Smooth muscle cell of the brain vasculature (primary cell): Measurements from ENCODE around the gene ZCCHC7.
"Not testable (repeated sequence)": the region's sequence is repeated elsewhere in the genome, so short reads cannot be mapped to it uniquely, and the experiment has no call there.

Experiments used
- DNase-seq: peaks from one replicate; pipeline ENCODE4 v3.0.0-alpha.2; 2012; ENCODE audit warnings: low read depth, low spot score

ZCCHC7 gene

DNA sequence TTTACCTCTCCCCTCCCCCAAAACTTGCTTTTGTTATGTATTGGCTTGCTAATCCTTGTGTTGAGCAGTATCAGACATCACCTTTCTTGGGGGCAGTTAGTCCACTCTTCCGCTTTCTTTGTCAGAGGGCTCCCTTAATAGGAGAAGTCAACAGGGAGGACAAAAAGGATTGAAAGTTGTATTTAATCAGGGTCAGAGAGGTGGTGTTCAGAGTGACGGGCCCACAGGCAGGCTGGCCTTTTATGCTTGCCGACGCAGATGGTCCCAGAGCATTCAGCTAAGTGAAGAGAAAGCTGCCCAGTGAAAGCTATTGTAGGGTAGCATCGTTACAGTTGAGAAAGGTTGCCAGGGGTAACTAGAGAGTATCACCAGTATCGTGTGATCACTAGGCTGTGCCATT is 131.1 kb downstream of the ZCCHC7 start:
- no peak for DNase-seq

DNA sequence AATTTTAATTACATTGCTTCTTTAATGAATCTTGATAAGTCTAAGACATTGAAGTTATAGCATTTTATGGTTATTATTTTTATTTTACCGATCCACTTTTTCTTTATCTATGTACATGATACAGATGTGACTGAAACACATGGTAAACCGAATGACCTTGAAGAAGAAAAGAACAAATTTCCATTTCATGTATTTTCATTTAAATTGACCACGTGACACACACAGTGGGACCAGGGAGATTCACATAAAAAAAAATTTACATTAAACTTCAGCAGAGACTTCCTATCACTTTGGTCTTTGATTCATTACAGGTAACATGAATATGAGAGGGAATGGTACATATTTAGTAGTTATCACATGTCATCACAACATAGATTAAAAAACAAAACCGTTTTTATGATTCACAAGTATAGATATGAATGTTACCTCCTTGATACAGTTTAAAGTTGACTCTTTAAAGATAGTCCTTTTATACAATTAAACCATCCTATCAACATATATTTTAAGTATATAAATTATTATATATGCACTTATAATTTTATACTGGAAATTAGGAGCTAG is 133.1 kb downstream of the ZCCHC7 start:
- DNase-seq: no peak

DNA sequence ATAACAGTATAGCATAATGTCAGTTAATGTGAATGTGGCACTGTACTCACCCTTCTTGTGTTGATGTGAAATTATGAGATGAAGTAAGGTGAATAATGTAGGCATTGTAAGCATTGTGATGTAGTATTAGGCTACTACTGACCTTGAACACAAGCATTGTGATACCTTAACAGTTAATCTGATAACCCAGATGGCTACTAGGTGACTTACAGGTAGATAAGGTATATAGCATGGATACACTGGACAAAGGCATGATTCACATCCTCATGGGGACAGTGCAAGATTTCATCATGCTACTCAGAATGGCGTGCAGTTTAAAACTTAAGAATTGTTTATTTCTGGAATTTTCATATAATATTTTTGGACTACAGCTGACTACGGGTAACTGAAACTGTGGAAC is 134.8 kb downstream of the ZCCHC7 start:
- no peak for DNase-seq

DNA sequence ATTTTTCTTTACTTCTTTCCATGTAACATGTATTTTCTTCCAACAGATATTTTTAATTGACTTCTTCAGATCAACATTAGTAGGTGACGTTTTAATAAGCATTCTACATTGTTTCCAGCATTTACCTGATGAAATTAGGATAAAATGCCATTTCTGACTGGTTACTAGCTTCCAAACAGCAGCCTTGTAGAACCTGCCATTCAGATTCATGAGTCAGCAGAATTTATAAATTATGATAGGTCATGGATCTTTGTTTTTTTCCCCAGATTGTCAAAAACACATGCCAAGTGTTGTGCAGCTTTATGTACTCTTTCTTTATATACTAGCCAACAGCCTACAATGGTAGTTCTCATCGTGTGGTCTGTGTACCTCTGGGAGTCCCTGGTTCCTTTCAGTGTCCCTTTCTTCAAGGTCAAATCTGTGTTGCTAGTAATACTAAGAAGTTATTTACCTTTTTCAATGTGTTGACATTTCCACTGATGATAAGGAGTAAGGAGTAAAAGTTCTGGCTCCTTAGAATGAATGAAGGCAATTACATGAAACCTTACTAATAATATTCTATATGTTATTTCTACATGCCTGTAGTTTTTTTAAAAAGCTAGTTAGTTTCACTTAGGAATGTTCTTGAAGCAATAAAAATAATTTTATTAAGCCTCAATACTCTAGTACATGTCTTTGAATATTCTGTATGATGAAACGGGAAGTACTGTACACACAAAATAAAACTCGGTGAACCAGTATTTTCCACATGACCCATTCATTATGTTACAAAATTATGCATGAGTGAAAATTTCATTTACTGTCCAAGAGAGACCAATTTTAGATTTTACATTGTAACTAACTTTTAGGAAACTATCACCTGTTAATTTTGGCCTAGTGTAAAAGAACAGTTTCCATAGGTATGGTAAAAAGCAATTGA is 135.8 kb downstream of the ZCCHC7 start:
- DNase-seq: no peak

DNA sequence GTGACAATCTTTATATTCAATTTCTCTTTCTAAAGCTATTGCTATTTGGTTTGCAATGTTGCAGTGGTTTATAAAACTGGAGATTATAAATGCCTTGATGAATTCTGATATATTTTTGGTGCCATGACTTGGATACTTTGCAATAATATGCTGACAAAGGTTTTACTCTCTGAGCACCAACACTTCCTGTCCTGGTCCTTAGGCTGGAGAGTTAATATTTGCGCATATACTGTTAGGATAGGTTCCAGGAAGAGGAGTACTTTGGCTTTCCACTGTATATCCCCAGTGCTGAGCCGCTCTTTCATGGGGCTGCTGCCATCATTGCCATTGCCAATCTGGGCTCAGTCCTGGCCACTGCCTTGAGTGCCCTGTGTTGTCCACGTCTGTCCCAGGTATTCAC is 139.6 kb downstream of the ZCCHC7 start:
- DNase-seq: no peak

DNA sequence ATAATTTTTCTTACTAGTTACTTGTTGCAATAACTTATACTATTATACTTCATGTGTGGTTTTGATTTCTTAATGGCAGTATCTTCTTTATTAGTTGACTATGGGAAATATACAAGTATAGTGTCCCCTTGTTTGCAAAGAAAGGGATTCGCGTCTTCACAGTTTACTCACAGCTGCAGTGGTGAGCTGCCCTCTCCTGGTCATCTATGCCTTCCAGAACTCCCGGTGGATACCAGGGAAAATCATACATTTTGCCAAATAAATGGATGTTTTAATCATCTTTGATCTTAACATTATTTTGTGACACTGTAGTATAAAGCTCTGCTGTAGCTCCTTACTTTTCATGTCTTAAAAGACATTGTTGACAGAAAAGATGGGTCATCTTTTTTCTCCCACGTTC is 142.0 kb downstream of the ZCCHC7 start:
- DNase-seq: no peak

DNA sequence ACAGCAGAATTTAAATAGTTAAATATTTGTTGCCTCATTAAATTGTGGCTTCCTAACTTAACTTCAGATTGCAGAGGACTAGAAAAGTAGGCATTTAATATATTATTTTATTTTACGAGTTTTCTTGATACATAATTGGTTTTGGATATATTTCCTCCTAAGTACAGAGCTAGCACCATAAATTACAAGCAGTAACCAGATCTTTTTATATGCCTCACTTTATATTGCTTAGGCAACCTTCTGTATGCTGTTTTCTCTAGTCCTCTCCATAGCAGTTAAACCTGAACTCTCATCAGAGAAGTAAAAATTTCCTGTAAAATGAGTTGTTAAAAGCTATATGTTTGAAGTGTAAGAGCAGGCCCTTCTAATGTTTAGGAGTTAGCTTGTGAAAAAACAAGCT is 144.2 kb downstream of the ZCCHC7 start:
- no peak for DNase-seq

DNA sequence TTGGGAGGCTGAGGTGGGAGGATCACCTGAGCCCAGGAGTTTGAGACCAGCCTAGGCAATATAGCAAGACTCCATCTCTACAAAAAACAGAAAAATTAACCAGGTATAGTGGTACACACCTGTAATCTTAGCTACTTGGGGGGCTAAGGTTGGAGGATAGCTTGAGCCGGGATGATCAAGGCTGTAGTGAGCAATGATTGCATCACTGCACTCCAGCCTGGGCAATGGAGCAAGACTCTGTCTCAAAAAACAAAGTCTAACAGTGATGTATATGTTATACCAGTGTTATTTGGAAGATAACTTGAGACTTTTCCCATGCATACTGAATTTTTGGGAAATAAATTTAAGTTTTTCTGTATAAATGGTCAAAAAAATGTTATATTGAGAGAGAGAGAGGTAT is 146.3 kb downstream of the ZCCHC7 start:
- no peak for DNase-seq

DNA sequence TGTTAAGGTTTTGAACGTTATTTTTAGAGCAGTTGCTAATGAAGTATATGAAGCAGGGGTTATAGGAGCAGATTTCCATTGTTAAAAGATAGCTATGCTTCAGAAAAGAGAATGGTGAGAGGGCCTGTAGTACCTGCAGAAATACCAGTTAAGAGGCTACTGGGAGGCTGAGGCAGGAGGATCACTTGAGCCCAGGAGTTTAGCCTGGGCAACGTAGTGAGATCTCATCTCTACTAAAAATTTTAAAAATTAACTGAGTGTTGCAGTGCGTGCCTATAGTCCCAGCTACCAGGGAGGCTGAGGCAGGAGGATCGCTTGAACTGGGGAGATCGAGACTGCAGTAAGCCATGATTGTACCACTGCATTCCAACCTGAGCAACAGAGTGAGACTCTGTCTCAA is 148.8 kb downstream of the ZCCHC7 start:
- DNase-seq: no peak

DNA sequence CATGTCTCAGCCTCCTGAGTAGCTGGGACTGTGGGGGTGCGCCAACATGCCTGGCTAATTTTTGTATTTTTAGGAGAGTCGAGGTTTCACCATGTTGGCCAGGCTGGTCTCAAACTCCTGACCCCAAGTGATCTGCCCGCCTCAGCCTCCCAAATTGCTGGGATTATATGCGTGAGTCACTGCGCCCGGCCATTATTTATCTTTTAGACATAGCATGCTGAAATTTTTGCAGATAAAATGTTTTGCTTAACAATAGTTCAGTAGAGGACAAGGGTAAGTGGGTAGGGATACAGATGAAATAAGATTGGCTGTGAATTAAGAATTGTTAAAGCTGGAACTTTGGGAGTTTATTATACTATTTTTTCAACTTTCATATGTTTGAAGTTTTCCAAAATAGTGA is 151.3 kb downstream of the ZCCHC7 start:
- DNase-seq: no peak

DNA sequence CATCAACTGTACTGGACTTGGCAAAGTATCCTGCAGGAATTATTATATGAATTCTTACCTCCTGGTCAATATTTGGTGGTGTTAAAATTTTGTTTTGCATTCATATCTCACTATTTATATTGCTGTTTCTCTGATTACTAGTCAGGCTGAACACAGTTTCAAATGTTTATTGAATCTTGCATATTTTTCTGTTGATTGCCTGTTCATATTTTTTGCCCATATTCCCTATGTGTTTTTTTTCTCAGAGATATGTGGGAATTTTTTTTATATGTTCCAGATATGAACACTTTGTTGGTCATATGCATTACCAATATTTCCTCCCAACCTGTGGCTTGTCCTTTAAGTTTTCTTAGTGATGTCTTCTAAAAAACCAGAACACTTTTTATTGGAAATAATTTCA is 153.2 kb downstream of the ZCCHC7 start:
- no peak for DNase-seq

DNA sequence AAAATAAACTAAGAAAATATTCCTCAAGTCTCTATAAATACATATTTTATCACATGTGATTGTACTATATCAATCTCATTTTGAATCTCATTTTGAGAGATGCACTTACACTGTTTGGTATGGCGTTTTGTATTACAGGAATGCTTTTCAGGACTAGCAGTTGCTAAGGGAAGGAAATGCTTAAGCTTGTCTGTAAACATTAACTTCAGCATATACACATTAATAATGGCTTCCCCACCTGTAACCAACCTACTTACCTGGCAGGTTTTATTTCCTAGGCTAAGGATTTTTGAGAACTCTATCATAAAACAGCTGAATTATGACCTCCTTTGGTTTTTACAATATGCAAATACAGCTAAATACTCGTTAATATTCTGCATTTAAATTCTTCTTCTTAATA is 161.2 kb downstream of the ZCCHC7 start:
- DNase-seq: no peak

DNA sequence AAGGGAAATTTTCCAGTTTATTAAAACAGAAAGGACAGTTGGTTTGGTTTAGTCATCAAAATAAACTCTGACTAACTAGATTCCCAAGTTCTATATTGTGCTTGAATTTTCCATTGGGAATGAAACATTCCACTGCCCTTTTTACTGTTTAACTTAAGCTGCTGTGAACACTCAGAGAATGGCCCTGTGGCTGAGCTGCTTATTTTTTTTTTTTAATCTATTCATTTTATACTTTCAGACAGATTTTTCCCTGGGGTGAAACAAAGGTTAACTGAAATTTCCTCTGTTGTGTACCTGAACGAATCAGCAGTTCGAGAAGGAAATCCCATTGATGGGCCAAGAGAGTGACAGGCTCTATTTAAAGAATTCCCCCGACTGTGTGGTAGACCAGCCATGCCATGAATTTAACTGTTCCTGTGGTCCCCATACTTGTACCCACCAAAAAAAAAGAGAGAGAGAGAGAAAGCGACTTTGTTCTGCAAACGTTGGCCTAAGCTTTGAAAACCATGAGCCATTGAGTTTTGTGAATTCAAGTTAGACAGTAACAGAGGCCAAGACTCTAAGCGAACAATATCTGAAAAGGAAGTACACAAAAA is 163.5 kb downstream of the ZCCHC7 start:
- no peak for DNase-seq

DNA sequence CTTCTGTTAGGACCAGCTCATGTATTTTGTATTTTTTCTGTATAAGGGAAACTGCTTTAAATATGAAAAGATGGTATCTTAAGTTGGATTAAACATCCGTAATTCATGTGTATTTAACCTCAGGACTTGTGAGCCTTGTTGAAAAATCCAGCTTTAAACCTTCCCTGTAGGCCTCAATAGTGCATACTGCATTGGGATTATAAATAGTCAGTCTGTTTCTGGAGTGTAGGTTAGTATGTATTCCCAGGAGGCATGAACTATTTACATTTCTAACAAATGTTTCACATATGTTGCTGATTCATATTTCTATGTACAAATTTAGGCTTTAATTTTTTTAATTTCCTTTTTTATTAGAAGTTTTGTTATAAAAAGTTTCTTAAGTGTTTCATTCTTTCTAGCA is 164.3 kb downstream of the ZCCHC7 start:
- DNase-seq: no peak

DNA sequence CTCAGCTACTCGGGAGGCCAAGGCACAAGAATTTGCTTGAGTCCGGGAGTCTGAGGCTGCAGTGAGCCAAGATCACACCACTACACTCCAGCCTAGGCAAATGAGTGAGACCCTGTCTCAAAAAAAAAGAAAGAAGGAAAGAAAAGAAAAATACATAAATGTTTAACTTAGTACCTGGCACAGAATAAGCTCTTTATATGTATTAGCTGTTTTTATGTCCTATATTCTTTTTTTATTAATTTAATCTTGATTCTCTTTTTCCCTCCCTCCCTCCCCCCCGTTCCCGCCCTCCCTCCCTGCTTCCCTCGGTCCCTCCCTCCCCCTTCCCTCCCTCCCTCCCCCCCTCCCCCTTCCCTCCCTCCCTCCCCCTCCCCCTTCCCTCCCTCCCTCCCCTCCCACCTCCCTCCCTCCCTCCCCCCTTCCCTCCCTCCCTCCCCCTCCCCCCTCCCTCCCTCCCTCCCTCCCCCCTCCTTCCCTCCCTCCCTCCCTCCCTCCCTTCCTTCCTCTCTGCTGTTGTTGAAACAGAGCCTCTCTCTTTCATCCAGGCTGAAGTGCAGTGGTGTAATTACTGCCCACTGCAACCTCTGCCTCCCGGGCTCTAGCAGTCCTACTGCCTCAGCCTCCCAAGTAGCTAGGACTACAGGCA is 166.3 kb downstream of the ZCCHC7 start:
- no peak for DNase-seq

DNA sequence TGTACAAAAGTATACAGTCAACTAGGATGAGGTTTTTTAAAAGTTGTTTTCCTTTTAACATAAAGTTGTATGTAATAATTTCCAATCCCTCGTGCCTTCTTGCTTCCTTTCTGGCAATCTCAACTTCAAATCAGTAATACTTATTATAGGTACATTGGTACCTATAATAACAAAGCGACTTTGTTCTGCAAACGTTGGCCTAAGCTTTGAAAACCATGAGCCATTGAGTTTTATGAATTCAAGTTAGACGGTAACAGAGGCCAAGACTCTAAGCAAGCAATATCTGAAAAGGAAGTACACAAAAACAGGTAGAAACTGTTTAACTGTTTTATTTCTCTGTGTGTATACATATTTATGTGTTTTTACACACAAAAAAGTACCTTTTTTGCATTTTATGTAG is 166.9 kb downstream of the ZCCHC7 start:
- DNase-seq: no peak

DNA sequence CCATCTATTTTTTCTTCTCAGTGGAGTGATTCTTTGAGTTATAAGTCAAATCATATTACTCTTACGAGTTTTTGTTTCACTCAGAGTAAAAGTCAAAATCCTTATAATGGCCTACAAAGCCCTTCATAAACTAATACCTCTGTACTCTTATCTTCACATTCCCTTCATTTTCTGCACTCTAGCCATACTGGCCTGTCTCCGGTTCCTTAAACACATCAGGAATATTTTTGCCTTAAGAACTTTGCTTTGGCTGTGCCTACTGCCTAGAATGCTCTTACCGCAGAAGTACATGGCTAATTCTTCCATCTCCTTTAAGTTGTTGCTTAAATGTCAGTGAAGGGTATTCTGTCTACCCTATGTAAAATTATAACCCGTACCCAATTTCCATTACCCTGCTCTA is 169.3 kb downstream of the ZCCHC7 start:
- DNase-seq: no peak

DNA sequence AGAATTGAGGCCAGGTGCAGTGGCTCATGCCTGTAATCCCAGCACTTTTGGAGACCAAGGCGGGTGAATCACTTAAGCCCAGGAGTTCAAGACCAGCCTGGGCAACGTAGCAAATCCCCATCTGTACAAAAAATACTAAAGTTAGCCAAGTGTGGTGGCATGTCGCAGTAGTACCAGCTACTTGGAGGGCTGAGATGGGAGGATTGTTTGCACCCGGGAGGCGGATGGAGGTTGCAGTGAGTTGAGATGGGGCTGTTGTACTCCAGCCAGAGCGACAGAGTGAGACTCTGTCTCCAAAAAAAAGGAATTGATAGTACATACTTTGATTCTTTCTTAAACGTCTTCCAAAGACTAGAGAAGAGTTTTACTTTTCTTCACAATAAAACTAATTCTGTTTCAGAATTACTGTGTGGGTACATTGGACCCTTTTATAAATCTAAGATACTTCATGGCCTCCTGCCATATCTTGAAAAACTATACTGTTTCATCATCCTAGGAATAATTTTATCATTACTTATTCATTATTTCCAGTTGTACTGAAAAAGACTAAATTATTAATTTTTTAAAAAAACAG is 170.1 kb downstream of the ZCCHC7 start:
- DNase-seq: no peak

DNA sequence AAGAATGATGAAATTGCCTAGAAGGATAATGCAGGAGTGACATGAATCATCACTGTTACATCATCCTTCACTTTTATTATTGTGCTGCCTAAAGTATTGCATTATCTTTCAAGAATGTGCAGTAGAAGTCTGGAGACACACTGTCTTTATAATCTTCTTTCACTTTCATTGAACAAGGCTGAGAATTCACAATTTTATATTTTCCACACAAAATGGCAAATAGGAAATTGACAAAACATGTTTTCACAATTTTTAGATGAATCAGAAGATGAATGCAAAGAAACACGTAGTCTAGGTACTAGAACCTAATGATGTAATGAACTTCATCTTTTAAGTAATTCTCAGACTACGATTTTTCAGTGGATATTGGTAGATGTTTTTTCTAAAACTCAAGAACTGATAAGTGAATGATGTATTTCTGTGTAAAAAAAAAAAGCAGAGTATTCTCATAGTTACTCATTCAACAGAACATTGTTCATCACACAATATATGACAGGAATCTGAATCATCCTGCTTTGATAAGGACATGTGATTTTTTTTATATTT is 170.6 kb downstream of the ZCCHC7 start:
- DNase-seq: no peak

DNA sequence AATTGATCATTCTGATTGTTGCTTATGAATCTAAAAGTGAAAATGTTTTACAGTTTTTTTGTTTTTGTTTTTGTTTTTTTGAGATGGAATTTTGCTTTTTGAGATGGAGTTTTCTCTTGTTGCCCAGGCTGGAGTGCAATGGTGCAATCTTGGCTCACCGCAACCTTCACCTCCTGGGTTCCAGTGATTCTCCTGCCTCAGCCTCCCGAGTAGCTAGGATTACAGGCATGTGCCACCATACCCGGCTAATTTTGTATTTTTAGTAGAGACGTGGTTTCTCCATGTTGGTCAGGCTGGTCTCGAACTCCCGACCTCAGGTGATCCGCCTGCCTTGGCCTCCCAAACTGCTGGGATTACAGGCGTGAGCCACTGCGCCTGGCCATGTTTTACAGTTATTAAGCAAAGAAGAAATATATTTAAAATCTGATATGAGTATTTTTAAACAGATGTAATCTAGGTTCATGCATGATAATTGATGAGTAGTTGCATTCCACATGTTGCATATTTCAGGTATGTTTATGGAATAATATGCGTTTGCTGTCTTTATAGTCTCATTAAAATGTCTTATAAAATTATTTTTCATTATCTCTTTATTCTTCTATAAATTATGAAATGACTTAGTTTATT is 171.4 kb downstream of the ZCCHC7 start:
- DNase-seq: not testable (repeated sequence)

DNA sequence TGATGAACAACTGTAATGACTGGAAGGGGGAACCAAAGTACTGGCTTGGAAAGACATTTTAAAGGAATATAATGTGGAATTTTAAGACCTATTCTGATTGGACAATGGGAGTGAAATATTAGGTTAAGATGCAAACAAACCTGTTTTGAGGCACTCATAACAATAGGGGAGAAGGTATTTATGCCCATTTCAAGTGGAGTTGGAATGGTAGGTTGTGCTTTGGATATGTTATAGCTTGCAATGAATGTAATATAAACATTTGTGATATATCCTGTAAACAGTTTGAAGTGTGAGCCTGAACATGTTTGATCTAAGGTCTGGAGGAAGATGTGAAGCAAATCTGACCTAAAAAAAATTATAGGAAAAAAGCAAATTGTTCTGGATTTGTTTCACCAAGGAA is 172.5 kb downstream of the ZCCHC7 start:
- DNase-seq: no peak
